Caco-2 (cell line): Measurements from ENCODE around the gene SLC25A41. TPM values are rescaled to one million over a fixed set of nuclear protein-coding genes. Genes with fewer than 3 reads are reported as not detected.
"Not testable (repeated sequence)": the region's sequence is repeated elsewhere in the genome, so short reads cannot be mapped to it uniquely, and the experiment has no call there.

Source experiments
- BruUV-seq: library from RNA; stranded (reverse); fragments of 400-500 nt; replicated peaks from 2 replicates; lab custom pipeline; 2021; lab: Mats Ljungman, UMichigan
- CTCF ChIA-PET: fragments of 300-600 bp; sonication (Branson Sonifier 250); formaldehyde crosslinking; loops from one replicate; lab custom pipeline; 2022; ENCODE audit warnings: antibody characterized with exemption; lab: Charles Lee
- POLR2A ChIA-PET: fragments of 300-600 bp; sonication (Branson Sonifier 250); formaldehyde crosslinking; loops from one replicate; lab custom pipeline; 2022; ENCODE audit warnings: antibody characterized with exemption; lab: Charles Lee
- DNase-seq, 2 experiments: peaks; one replicate each; pipeline versions ENCODE4 v3.0.0 to v3.0.0-alpha.2; 2020 to 2022
- H3K27me3 ChIP-seq: replicated peaks from 2 replicates; pipeline ENCODE4 v1.6.0; 2011; ENCODE audit warnings: low read length; ENCODE audit not compliant: control insufficient read depth, insufficient read depth
- H3K36me3 ChIP-seq: 2 replicates; pipeline ENCODE4 v1.5.1; 2011; ENCODE audit warnings: low read length; ENCODE audit not compliant: control insufficient read depth, insufficient read depth
- H3K4me1 ChIP-seq: fragments of 250-450 bp; sonication (Bioruptor Pico); 2 replicates; pipeline ENCODE4 v1.5.1; 2020; ENCODE audit warnings: mild to moderate bottlenecking
- H3K4me3 ChIP-seq: 2 replicates; pipeline ENCODE4 v1.5.1; 2011; ENCODE audit warnings: low read depth, mild to moderate bottlenecking, control low read depth, low read length
- H3K9me3 ChIP-seq: fragments of 250-450 bp; sonication (Bioruptor Pico); 2 replicates; pipeline ENCODE4 v1.5.1; 2020; ENCODE audit warnings: mild to moderate bottlenecking, moderate library complexity
- H3K27ac Mint-ChIP-seq: one replicate; pipeline ENCODE4 v1.8.0; 2022; ENCODE audit warnings: mixed read lengths; ENCODE audit not compliant: unreplicated experiment
- H3K27me3 Mint-ChIP-seq: one replicate; pipeline ENCODE4 v1.8.0; 2022; ENCODE audit warnings: mixed read lengths; ENCODE audit not compliant: insufficient read depth, unreplicated experiment
- H3K36me3 Mint-ChIP-seq: one replicate; pipeline ENCODE4 v1.8.0; 2022; ENCODE audit warnings: mild to moderate bottlenecking, mixed read lengths; ENCODE audit not compliant: insufficient read depth, unreplicated experiment
- H3K4me1 Mint-ChIP-seq: one replicate; pipeline ENCODE4 v1.8.0; 2022; ENCODE audit warnings: low read depth, mixed read lengths; ENCODE audit not compliant: unreplicated experiment
- H3K4me3 Mint-ChIP-seq: one replicate; pipeline ENCODE4 v1.8.0; 2022; ENCODE audit warnings: mild to moderate bottlenecking, moderate library complexity, mixed read lengths; ENCODE audit not compliant: unreplicated experiment
- H3K9me3 Mint-ChIP-seq: one replicate; pipeline ENCODE4 v1.8.0; 2022; ENCODE audit warnings: mixed read lengths; ENCODE audit not compliant: unreplicated experiment
- intact Hi-C: fragments of 100-400 bp; cut with micrococcal nuclease; formaldehyde crosslinking; loops from one replicate; pipeline ENCODE4 v1.10.0; 2022; ENCODE audit not compliant: unreplicated experiment
- total RNA-seq: library from RNA; stranded (reverse); gene quantifications from 2 replicates; pipeline ENCODE4 v1.2.3, GENCODE V29; 2022
- TF ChIP-seq, protein P1 (sequence below), 2 experiments: fragments of 200-600 bp in 1 of 2; IDR thresholded peaks; 1 replicate in 1 of 2; 2 replicates in 1 of 2; pipeline versions ENCODE4 v1.5.1 to v1.8.0; 2011 to 2022; ENCODE audit warnings: antibody characterized with exemption in 1 of 2, control low read depth in 1 of 2, inconsistent platforms in 1 of 2, low read depth in 1 of 2, low read length in 1 of 2, mild to moderate bottlenecking in 1 of 2, moderate library complexity in 1 of 2; ENCODE audit not compliant: insufficient read depth in 1 of 2, severe bottlenecking in 1 of 2, unreplicated experiment in 1 of 2

The SLC25A41 gene
- total RNA-seq, 1 experiment from 2014 or later = not detected

DNA sequence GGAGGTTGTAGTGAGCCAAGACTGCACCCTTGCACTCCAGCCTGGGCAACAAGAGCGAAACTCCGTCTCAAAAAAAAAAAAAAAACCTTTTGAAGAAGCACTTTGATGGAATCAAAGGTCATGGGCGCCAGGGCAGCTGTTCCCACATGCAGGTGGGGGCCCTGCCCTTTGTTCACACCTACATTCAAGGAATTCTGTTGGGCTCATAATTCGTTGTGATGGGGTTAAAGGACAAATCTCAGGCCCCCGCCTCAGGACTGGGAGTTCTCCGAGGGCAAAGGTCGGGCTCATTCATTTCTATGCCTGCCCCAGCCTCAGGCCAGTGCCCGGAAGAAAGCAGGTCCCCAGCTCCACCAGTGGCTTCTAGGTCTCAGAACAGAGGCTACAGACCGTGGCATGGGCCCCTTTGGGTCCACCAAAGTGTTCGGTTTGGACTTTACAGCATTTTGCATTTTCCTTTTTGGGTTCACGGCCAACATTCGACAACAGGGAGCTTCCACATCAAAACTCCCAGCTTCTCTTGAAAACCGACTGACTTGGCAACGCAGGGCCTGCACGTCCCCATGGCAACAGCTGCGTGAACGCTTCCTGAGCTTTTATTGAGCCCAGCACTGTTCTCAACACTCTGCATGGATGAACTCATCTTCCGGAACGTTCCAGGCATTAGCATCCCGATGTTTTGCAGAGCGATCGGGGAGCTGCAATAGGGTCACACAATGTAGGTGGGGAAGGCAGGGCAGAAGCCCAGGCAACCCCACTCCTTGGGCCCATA, 30.5 kb downstream of the SLC25A41 start:
- ChIA-PET POLR2A (interaction anchor here (0.5 to 2.6 kb wide), 9 partner anchors 10 to 315 kb away, joined by 3 to 25 read pairs (median 6); partner anchors contain the start of genes ALKBH7, GTF2F1, KHSRP and PSPN), CTCF (interaction anchor here (0.6 to 1.2 kb wide), 5 partner anchors 9 to 31 kb away, joined by 3 read pairs; partner anchors contain the start of gene ALKBH7)
- H3K4me3 ChIP-seq = peak overlapping the region; percentile 30
- intact Hi-C loops = loop anchor here (1.0 kb wide), 2 partner anchors 10 to 30 kb away; partner anchors contain the start of gene GTF2F1
- no peaks in the 10 kb centered on the region for H3K27me3 Mint-ChIP-seq
- TF ChIP-seq, protein P1, sequence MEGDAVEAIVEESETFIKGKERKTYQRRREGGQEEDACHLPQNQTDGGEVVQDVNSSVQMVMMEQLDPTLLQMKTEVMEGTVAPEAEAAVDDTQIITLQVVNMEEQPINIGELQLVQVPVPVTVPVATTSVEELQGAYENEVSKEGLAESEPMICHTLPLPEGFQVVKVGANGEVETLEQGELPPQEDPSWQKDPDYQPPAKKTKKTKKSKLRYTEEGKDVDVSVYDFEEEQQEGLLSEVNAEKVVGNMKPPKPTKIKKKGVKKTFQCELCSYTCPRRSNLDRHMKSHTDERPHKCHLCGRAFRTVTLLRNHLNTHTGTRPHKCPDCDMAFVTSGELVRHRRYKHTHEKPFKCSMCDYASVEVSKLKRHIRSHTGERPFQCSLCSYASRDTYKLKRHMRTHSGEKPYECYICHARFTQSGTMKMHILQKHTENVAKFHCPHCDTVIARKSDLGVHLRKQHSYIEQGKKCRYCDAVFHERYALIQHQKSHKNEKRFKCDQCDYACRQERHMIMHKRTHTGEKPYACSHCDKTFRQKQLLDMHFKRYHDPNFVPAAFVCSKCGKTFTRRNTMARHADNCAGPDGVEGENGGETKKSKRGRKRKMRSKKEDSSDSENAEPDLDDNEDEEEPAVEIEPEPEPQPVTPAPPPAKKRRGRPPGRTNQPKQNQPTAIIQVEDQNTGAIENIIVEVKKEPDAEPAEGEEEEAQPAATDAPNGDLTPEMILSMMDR (IDR thresholded peaks at IDR 0.05; ENCODE audit: insufficient read depth in 1 of 2, low read depth in 1 of 2, low read length in 1 of 2, severe bottlenecking in 1 of 2, unreplicated experiment in 1 of 2) = no peak
- peak overlapping the region; percentile 98 for H3K27ac Mint-ChIP-seq
- H3K9me3 ChIP-seq = no peaks in the 10 kb centered on the region
- H3K4me1 Mint-ChIP-seq = peaks cover 6% of the 10 kb centered on the region
- no peaks in the 10 kb centered on the region for H3K9me3 Mint-ChIP-seq
- BruUV-seq = TSS peak; percentile 93
- H3K27me3 ChIP-seq = no peaks in the 10 kb centered on the region
- peak overlapping the region; percentile 70 for H3K4me3 Mint-ChIP-seq
- no peaks in the 10 kb centered on the region for H3K36me3 Mint-ChIP-seq
- DNase-seq = peak; percentile 93 to 96
- no peaks in the 10 kb centered on the region for H3K36me3 ChIP-seq
- H3K4me1 ChIP-seq = peaks cover 27% of the 10 kb centered on the region

DNA sequence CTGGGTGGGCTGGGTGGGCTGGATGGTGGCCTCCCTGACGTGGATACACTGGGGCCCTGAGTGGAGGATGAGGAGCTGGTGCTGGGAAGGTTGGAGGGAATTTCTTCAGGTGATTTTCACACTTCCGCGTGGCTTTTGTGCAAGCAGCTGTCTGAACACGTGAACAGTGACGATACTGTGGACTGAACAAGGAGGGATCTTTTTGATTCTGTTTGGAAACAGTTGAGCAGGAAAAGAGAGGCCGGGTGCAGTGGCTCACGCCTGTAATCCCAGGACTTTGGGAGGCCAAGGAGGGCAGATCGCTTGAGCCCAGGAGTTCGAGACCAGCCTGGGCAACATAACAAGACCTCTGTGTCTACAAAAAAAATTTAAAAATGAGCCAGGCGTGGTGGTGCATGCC, 31.5 kb downstream of the SLC25A41 start:
- H3K27ac Mint-ChIP-seq = peak overlapping the region; percentile 98
- peaks cover 27% of the 10 kb centered on the region for H3K4me1 ChIP-seq
- TF ChIP-seq, protein P1 (IDR thresholded peaks at IDR 0.05; ENCODE audit: insufficient read depth in 1 of 2, low read depth in 1 of 2, low read length in 1 of 2, severe bottlenecking in 1 of 2, unreplicated experiment in 1 of 2) = no peak
- no peaks in the 10 kb centered on the region for H3K9me3 Mint-ChIP-seq
- no peak for DNase-seq
- H3K9me3 ChIP-seq = no peaks in the 10 kb centered on the region
- no peaks in the 10 kb centered on the region for H3K36me3 ChIP-seq
- H3K4me3 ChIP-seq = peak overlapping the region; percentile 27
- POLR2A ChIA-PET = interaction anchor here (0.6 to 2.6 kb wide), 5 partner anchors 9 to 314 kb away, joined by 6 to 25 read pairs (median 20); partner anchors contain the start of genes ALKBH7, GTF2F1 and KHSRP
- intact Hi-C loops = no loop called here
- CTCF ChIA-PET = interaction anchor here (0.8 to 1.2 kb wide), 2 partner anchors 8 to 30 kb away, joined by 3 read pairs; partner anchors contain the start of gene ALKBH7
- H3K27me3 Mint-ChIP-seq = no peaks in the 10 kb centered on the region
- no peaks in the 10 kb centered on the region for H3K27me3 ChIP-seq
- H3K36me3 Mint-ChIP-seq = no peaks in the 10 kb centered on the region
- peak overlapping the region; percentile 70 for H3K4me3 Mint-ChIP-seq
- BruUV-seq = no TSS peak
- H3K4me1 Mint-ChIP-seq = peaks cover 6% of the 10 kb centered on the region

DNA sequence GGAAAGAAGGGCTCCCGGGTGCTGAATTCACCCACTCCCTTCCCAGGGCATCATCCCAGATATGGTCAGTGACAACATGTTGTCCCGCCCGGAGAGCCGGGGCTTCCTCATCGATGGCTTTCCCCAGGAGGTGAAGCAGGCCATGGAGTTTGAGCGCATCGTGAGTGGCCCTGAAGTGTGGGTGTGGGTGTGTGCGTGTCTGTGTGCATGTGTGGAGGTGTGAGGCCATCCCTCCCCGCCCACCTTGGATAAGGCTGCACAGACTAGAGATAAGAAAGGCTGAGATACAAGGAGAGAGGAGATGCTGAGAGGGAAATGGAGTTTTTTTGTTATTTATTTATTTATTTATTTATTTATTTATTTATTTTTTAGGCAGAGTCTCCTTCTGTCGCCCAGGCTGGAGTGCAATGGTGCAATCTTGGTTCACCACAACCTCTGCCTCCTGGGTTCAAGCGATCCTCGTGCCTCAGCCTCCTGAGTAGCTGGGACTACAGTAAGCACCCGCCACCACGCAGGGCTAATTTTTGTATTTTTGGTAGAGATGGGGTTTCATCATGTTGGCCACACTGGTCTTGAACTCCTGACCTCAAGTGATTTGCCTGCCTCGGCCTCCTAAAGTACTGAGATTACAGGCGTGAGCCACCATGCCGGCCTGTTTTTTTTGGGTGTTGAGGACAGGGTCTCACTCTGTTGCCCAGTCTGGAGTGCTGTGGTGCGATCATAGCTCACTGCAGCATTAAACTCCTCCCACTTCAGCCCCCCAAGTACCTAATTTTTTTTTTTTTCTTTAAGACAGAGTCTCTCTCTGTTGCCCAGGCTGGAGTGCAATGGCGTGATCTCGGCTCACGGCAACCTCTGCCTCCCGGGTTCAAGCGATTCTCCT, 33.3 kb downstream of the SLC25A41 start:
- H3K4me1 ChIP-seq = peaks cover 27% of the 10 kb centered on the region
- H3K36me3 ChIP-seq, DNase-seq, H3K36me3 Mint-ChIP-seq, BruUV-seq, H3K27me3 ChIP-seq, H3K4me3 ChIP-seq, CTCF ChIA-PET, H3K9me3 ChIP-seq, H3K4me1 Mint-ChIP-seq, H3K27me3 Mint-ChIP-seq, intact Hi-C loops, POLR2A ChIA-PET, H3K9me3 Mint-ChIP-seq: not testable (repeated sequence)
- Mint-ChIP-seq H3K4me3 (peak overlapping the region; percentile 29), H3K27ac (peak overlapping the region; percentile 10)
